Activated T-helper 17 cell treated with anti-CD3 and anti-CD28 coated beads, Interleukin-2, amount 50 U/mL, for 72 hours (primary cell): ENCODE results near the gene TNFRSF18. TPM values are rescaled to one million over a fixed set of nuclear protein-coding genes. Genes with fewer than 3 reads are reported as not detected.

Experiments
- ATAC-seq: fragments of 150-1000 bp; cut with Tn5 transposase; replicated peaks from 2 replicates; pipeline ENCODE4 v1.10.0; 2021; ENCODE audit warnings: mild to moderate bottlenecking, moderate library complexity
- H3K27ac Mint-ChIP-seq: one replicate; pipeline ENCODE4 v1.8.0; 2022; ENCODE audit warnings: mixed read lengths
- H3K27me3 Mint-ChIP-seq: one replicate; pipeline ENCODE4 v1.8.0; 2022; ENCODE audit warnings: mixed read lengths
- H3K36me3 Mint-ChIP-seq: one replicate; pipeline ENCODE4 v1.8.0; 2022; ENCODE audit warnings: low read depth, mild to moderate bottlenecking, mixed read lengths
- H3K4me1 Mint-ChIP-seq: one replicate; pipeline ENCODE4 v1.8.0; 2022; ENCODE audit warnings: mixed read lengths
- H3K4me3 Mint-ChIP-seq: one replicate; pipeline ENCODE4 v1.8.0; 2022; ENCODE audit warnings: mild to moderate bottlenecking, mixed read lengths
- H3K9me3 Mint-ChIP-seq: one replicate; pipeline ENCODE4 v1.8.0; 2022; ENCODE audit warnings: mixed read lengths
- total RNA-seq, 2 donors: library from RNA; stranded (reverse); gene quantifications; one replicate each; pipeline ENCODE4 v1.2.3, GENCODE V29; 2022

TNFRSF18 gene
- total RNA-seq, 2 donors from 2014 or later: 105 to 796 TPM

- H3K9me3 Mint-ChIP-seq: no peaks in the 10 kb centered on the region
- no peak for ATAC-seq
- no peak overlapping the region for H3K27ac Mint-ChIP-seq
- H3K27me3 Mint-ChIP-seq: no peaks in the 10 kb centered on the region
- H3K36me3 Mint-ChIP-seq: no peaks in the 10 kb centered on the region
- H3K4me1 Mint-ChIP-seq: peaks cover 4% of the 10 kb centered on the region
- no peak overlapping the region for H3K4me3 Mint-ChIP-seq
These were observed 37.7 kb downstream of the TNFRSF18 start for GRCh38 chr1:1168451-1169411.

- no peak overlapping the region for H3K27ac Mint-ChIP-seq
- peaks cover 4% of the 10 kb centered on the region for H3K4me1 Mint-ChIP-seq
- H3K4me3 Mint-ChIP-seq: no peak overlapping the region
- no peaks in the 10 kb centered on the region for H3K9me3 Mint-ChIP-seq
- no peaks in the 10 kb centered on the region for H3K27me3 Mint-ChIP-seq
- no peaks in the 10 kb centered on the region for H3K36me3 Mint-ChIP-seq
- no peak for ATAC-seq
These were observed 38.4 kb downstream of the TNFRSF18 start for GRCh38 chr1:1167841-1168450.

GRCh38 chr1:1167398-1167821 lies 39.0 kb downstream of the TNFRSF18 start:
- H3K9me3 Mint-ChIP-seq: no peaks in the 10 kb centered on the region
- H3K4me3 Mint-ChIP-seq: no peak overlapping the region
- no peak overlapping the region for H3K27ac Mint-ChIP-seq
- H3K36me3 Mint-ChIP-seq: no peaks in the 10 kb centered on the region
- no peak for ATAC-seq
- H3K27me3 Mint-ChIP-seq: no peaks in the 10 kb centered on the region
- peaks cover 4% of the 10 kb centered on the region for H3K4me1 Mint-ChIP-seq

GRCh38 chr1:1166642-1167397 lies 39.6 kb downstream of the TNFRSF18 start:
- Mint-ChIP-seq H3K4me3 (no peak overlapping the region), H3K27me3 (no peaks in the 10 kb centered on the region), H3K27ac (no peak overlapping the region), H3K4me1 (no peaks in the 10 kb centered on the region), H3K9me3 (no peaks in the 10 kb centered on the region), H3K36me3 (no peaks in the 10 kb centered on the region)
- ATAC-seq: no peak

DNA sequence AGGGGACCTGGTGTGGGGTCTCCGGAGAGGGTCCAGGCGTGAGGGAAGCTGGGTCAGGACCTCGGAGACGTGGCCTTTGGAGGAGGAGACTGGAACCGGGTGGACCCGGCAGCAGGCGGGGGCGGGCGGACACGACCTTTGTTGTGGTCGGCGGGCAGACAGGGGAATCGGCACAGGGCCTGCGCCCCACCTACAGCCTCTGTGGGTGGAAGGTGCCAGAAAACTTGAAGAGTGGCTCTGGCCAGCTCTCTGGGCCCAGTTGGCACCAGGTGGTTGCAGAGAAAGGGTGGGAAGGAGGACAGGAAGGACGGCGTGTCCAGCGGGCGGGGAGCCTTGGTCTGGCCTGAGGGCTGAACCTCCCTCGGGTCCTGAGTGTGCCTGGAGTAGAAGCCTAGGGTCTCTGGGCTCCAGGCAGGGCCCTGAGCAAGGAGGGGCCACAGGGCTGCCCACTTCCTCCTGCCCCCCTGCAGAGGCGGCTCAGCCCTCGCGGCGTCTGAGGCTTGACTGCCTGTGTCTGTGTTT lies 40.4 kb downstream of the TNFRSF18 start:
- Mint-ChIP-seq H3K27me3 (no peaks in the 10 kb centered on the region), H3K36me3 (no peaks in the 10 kb centered on the region), H3K27ac (no peak overlapping the region), H3K4me3 (no peak overlapping the region), H3K9me3 (no peaks in the 10 kb centered on the region), H3K4me1 (no peaks in the 10 kb centered on the region)
- no peak for ATAC-seq

- Mint-ChIP-seq H3K27me3 (no peaks in the 10 kb centered on the region), H3K4me3 (no peak overlapping the region), H3K9me3 (no peaks in the 10 kb centered on the region), H3K27ac (no peak overlapping the region), H3K36me3 (no peaks in the 10 kb centered on the region), H3K4me1 (no peaks in the 10 kb centered on the region)
- ATAC-seq: no peak
These were observed 40.9 kb downstream of the TNFRSF18 start for GRCh38 chr1:1165485-1165884.

- no peaks in the 10 kb centered on the region for H3K9me3 Mint-ChIP-seq
- no peak overlapping the region for H3K27ac Mint-ChIP-seq
- no peak for ATAC-seq
- H3K4me1 Mint-ChIP-seq: no peaks in the 10 kb centered on the region
- H3K4me3 Mint-ChIP-seq: no peak overlapping the region
- no peaks in the 10 kb centered on the region for H3K27me3 Mint-ChIP-seq
- H3K36me3 Mint-ChIP-seq: no peaks in the 10 kb centered on the region
These were observed 41.5 kb downstream of the TNFRSF18 start for GRCh38 chr1:1164701-1165451.

- Mint-ChIP-seq H3K27me3 (no peaks in the 10 kb centered on the region), H3K9me3 (no peaks in the 10 kb centered on the region), H3K36me3 (no peaks in the 10 kb centered on the region), H3K4me1 (no peaks in the 10 kb centered on the region), H3K4me3 (no peak overlapping the region), H3K27ac (no peak overlapping the region)
- no peak for ATAC-seq
These were observed 42.1 kb downstream of the TNFRSF18 start for GRCh38 chr1:1164361-1164700.

- H3K4me3 Mint-ChIP-seq: no peak overlapping the region
- H3K4me1 Mint-ChIP-seq: no peaks in the 10 kb centered on the region
- no peak overlapping the region for H3K27ac Mint-ChIP-seq
- H3K9me3 Mint-ChIP-seq: no peaks in the 10 kb centered on the region
- H3K36me3 Mint-ChIP-seq: no peaks in the 10 kb centered on the region
- ATAC-seq: no peak
- no peaks in the 10 kb centered on the region for H3K27me3 Mint-ChIP-seq
These were observed 42.8 kb downstream of the TNFRSF18 start for GRCh38 chr1:1163538-1164070.

- Mint-ChIP-seq H3K4me1 (no peaks in the 10 kb centered on the region), H3K27ac (no peak overlapping the region), H3K36me3 (no peaks in the 10 kb centered on the region), H3K27me3 (no peaks in the 10 kb centered on the region), H3K4me3 (no peak overlapping the region), H3K9me3 (no peaks in the 10 kb centered on the region)
- ATAC-seq: no peak
These were observed 43.5 kb downstream of the TNFRSF18 start for GRCh38 chr1:1162597-1163537.

DNA sequence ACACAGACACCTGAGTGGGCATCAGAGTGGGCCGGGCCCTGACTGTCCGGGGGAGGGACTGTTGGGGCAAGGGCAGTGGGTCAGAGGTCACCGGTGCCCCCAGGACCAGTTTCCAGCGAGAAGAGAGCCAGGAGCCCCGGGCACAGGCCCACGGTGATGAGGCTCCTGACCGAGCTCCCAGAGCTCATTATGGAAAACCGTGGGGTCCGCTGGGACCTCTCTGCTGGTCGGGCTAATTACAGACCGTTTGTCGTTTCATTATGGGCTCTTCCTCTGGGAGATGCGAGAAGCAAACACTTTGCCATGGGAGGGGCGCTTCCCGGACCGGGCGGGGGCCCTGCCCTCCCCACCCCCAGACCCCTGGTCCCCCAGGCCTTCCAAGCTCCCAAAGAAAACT lies 44.7 kb downstream of the TNFRSF18 start:
- no peak overlapping the region for H3K27ac Mint-ChIP-seq
- ATAC-seq: no peak
- no peaks in the 10 kb centered on the region for H3K9me3 Mint-ChIP-seq
- H3K4me1 Mint-ChIP-seq: no peaks in the 10 kb centered on the region
- H3K36me3 Mint-ChIP-seq: no peaks in the 10 kb centered on the region
- H3K27me3 Mint-ChIP-seq: no peaks in the 10 kb centered on the region
- H3K4me3 Mint-ChIP-seq: no peak overlapping the region

- no peak for ATAC-seq
- Mint-ChIP-seq H3K4me1 (no peaks in the 10 kb centered on the region), H3K4me3 (no peak overlapping the region), H3K27ac (no peak overlapping the region), H3K36me3 (no peaks in the 10 kb centered on the region), H3K9me3 (no peaks in the 10 kb centered on the region), H3K27me3 (no peaks in the 10 kb centered on the region)
These were observed 45.2 kb downstream of the TNFRSF18 start for GRCh38 chr1:1161078-1161682.
